HEK293 (cell line): ENCODE measurements around the gene SLC6A16.

Source experiments
- GLI2 ChIP-seq: fragments of 450-650 bp; formaldehyde crosslinking; IDR thresholded peaks from 2 replicates; pipeline ENCODE4; 2017; ENCODE audit warnings: missing biosample characterization, missing genetic modification characterization, low read depth, borderline replicate concordance
- SP2 ChIP-seq: fragments of 450-650 bp; formaldehyde crosslinking; IDR thresholded peaks from 2 replicates; pipeline ENCODE4 v1.5.1; 2016; ENCODE audit warnings: missing biosample characterization, missing genetic modification characterization
- TSHZ1 ChIP-seq: fragments of 450-650 bp; formaldehyde crosslinking; IDR thresholded peaks from 2 replicates; pipeline ENCODE4 v1.5.1; 2016; ENCODE audit warnings: missing biosample characterization, missing genetic modification characterization, borderline replicate concordance
- YY1 ChIP-seq: fragments of 450-650 bp; formaldehyde crosslinking; IDR thresholded peaks from 2 replicates; pipeline ENCODE4 v1.5.1; 2018; ENCODE audit warnings: missing biosample characterization, missing genetic modification characterization
- ZNF280D ChIP-seq: fragments of 450-650 bp; formaldehyde crosslinking; IDR thresholded peaks from 2 replicates; pipeline ENCODE4 v1.5.1; 2016; ENCODE audit warnings: missing biosample characterization, missing genetic modification characterization
- ZNF529 ChIP-seq: fragments of 450-650 bp; formaldehyde crosslinking; IDR thresholded peaks from 2 replicates; pipeline ENCODE4 v1.5.1; 2017; ENCODE audit warnings: missing genetic modification characterization, missing biosample characterization; ENCODE audit not compliant: insufficient replicate concordance
- ZNF561 ChIP-seq: fragments of 450-650 bp; IDR thresholded peaks from 2 replicates; pipeline ENCODE4 v1.5.1; 2018; ENCODE audit warnings: missing biosample characterization, missing genetic modification characterization, borderline replicate concordance
- ZNF654 ChIP-seq: fragments of 450-650 bp; formaldehyde crosslinking; IDR thresholded peaks from 2 replicates; pipeline ENCODE4 v1.5.1; 2016; ENCODE audit warnings: low read depth, missing biosample characterization, missing genetic modification characterization
- TF ChIP-seq, protein P1 (sequence below): fragments of 450-650 bp; formaldehyde crosslinking; IDR thresholded peaks from 2 replicates; pipeline ENCODE4 v1.5.1; 2016; ENCODE audit warnings: missing biosample characterization, missing genetic modification characterization
- TF ChIP-seq, protein P2 (sequence below): fragments of 450-650 bp; formaldehyde crosslinking; IDR thresholded peaks from 2 replicates; pipeline ENCODE4 v1.5.1; 2016; ENCODE audit warnings: missing biosample characterization, missing genetic modification characterization
- TF ChIP-seq, protein P3 (sequence below): fragments of 450-650 bp; formaldehyde crosslinking; IDR thresholded peaks from 2 replicates; pipeline ENCODE4 v1.5.1; 2016; ENCODE audit warnings: missing biosample characterization, missing genetic modification characterization

DNA sequence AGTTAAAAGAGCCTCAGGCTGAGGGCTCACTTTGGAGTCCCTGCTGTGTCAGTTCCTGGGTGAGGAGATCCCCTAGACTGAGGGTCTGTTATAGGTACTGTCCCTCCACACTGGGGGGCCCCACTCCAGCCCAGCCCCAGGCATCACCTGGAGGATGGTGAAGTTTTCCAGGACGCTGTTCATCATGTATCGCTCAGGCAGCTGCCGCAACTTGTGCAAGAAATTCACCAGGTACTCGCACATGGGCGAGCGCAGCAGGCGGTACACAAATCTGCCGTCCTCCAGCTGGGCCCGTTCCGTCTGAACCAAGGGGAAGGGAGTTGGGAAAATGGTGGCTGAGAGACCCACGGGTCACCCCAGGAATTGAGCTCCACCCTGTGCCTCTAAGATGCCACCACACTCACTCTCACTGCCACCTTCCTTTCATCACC is 17.3 kb upstream of the SLC6A16 start:
- TF ChIP-seq GLI2 (tag by site-specific recombination) (no peak), ZNF529 (tag by site-specific recombination) (no peak), TSHZ1 (tag by site-specific recombination) (no peak), ZNF654 (no peak), ZNF561 (no peak), SP2 (no peak), YY1 (tag by site-specific recombination) (no peak), ZNF280D (tag by site-specific recombination) (no peak)
- TF ChIP-seq, protein P1, sequence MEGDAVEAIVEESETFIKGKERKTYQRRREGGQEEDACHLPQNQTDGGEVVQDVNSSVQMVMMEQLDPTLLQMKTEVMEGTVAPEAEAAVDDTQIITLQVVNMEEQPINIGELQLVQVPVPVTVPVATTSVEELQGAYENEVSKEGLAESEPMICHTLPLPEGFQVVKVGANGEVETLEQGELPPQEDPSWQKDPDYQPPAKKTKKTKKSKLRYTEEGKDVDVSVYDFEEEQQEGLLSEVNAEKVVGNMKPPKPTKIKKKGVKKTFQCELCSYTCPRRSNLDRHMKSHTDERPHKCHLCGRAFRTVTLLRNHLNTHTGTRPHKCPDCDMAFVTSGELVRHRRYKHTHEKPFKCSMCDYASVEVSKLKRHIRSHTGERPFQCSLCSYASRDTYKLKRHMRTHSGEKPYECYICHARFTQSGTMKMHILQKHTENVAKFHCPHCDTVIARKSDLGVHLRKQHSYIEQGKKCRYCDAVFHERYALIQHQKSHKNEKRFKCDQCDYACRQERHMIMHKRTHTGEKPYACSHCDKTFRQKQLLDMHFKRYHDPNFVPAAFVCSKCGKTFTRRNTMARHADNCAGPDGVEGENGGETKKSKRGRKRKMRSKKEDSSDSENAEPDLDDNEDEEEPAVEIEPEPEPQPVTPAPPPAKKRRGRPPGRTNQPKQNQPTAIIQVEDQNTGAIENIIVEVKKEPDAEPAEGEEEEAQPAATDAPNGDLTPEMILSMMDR (tag by site-specific recombination), result no peak
- TF ChIP-seq, protein P2, sequence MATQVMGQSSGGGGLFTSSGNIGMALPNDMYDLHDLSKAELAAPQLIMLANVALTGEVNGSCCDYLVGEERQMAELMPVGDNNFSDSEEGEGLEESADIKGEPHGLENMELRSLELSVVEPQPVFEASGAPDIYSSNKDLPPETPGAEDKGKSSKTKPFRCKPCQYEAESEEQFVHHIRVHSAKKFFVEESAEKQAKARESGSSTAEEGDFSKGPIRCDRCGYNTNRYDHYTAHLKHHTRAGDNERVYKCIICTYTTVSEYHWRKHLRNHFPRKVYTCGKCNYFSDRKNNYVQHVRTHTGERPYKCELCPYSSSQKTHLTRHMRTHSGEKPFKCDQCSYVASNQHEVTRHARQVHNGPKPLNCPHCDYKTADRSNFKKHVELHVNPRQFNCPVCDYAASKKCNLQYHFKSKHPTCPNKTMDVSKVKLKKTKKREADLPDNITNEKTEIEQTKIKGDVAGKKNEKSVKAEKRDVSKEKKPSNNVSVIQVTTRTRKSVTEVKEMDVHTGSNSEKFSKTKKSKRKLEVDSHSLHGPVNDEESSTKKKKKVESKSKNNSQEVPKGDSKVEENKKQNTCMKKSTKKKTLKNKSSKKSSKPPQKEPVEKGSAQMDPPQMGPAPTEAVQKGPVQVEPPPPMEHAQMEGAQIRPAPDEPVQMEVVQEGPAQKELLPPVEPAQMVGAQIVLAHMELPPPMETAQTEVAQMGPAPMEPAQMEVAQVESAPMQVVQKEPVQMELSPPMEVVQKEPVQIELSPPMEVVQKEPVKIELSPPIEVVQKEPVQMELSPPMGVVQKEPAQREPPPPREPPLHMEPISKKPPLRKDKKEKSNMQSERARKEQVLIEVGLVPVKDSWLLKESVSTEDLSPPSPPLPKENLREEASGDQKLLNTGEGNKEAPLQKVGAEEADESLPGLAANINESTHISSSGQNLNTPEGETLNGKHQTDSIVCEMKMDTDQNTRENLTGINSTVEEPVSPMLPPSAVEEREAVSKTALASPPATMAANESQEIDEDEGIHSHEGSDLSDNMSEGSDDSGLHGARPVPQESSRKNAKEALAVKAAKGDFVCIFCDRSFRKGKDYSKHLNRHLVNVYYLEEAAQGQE, result no peak
- TF ChIP-seq, protein P3, sequence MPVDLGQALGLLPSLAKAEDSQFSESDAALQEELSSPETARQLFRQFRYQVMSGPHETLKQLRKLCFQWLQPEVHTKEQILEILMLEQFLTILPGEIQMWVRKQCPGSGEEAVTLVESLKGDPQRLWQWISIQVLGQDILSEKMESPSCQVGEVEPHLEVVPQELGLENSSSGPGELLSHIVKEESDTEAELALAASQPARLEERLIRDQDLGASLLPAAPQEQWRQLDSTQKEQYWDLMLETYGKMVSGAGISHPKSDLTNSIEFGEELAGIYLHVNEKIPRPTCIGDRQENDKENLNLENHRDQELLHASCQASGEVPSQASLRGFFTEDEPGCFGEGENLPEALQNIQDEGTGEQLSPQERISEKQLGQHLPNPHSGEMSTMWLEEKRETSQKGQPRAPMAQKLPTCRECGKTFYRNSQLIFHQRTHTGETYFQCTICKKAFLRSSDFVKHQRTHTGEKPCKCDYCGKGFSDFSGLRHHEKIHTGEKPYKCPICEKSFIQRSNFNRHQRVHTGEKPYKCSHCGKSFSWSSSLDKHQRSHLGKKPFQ, result no peak
